Brain microvascular endothelial cell (primary cell): Measurements from ENCODE around the gene SUSD5.
"Not testable (repeated sequence)": the region's sequence is repeated elsewhere in the genome, so short reads cannot be mapped to it uniquely, and the experiment has no call there.

Source experiments
- DNase-seq: peaks from one replicate; pipeline ENCODE4 v3.0.0-alpha.2; 2020
- H3K27ac ChIP-seq: fragments of 250-450 bp; sonication (Bioruptor Pico); 2 replicates; pipeline ENCODE4 v1.5.1; 2020; ENCODE audit warnings: mild to moderate bottlenecking, moderate library complexity
- H3K27me3 ChIP-seq: fragments of 250-450 bp; sonication (Bioruptor Pico); replicated peaks from 2 replicates; pipeline ENCODE4 v1.5.1; 2020; ENCODE audit warnings: mild to moderate bottlenecking
- H3K36me3 ChIP-seq: fragments of 250-450 bp; sonication (Bioruptor Pico); replicated peaks from 2 replicates; pipeline ENCODE4 v1.5.1; 2020; ENCODE audit warnings: mild to moderate bottlenecking
- H3K4me3 ChIP-seq: 2 replicates; pipeline ENCODE4 v1.5.1; 2011; ENCODE audit warnings: low read depth, mild to moderate bottlenecking, control low read depth, low read length, moderate library complexity
- in situ Hi-C: cut with HindIII; loops from 2 replicates; pipeline ENCODE4 v1.10.0; 2017; ENCODE audit warnings: low sequenced_read_pairs, low pct_ligation_motif_present
- TF ChIP-seq, protein P1 (sequence below): IDR thresholded peaks from 2 replicates; pipeline ENCODE4 v1.5.1; 2011; ENCODE audit warnings: low read depth, mild to moderate bottlenecking, moderate library complexity, low read length, control low read depth, inconsistent platforms; ENCODE audit errors: missing control alignments

SUSD5 gene

DNA sequence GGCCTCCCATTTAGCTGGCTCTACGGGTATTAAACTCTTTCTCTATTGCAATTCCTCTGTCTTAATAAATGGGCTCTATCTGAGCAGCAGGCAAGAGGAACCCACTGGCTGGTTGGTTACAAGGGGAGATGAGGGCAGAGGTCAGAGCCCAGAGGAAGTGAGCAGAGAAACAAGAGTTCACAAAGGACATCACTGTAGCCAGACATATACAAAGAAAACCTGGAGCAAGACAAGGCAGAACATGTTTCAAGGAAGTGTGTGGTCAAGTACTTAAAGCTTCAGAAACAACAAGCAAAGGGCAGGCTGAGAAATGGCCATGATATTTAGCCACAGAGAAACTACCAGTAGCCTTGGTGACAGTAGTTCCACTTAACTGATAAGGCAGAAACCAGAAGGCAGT is 24.3 kb downstream of the SUSD5 start:
- H3K27ac ChIP-seq: no peak overlapping the region
- no peak overlapping the region for H3K4me3 ChIP-seq
- DNase-seq: no peak
- no peaks in the 10 kb centered on the region for H3K36me3 ChIP-seq
- H3K27me3 ChIP-seq: no peaks in the 10 kb centered on the region
- in situ Hi-C loops: no loop called here
- TF ChIP-seq, protein P1, sequence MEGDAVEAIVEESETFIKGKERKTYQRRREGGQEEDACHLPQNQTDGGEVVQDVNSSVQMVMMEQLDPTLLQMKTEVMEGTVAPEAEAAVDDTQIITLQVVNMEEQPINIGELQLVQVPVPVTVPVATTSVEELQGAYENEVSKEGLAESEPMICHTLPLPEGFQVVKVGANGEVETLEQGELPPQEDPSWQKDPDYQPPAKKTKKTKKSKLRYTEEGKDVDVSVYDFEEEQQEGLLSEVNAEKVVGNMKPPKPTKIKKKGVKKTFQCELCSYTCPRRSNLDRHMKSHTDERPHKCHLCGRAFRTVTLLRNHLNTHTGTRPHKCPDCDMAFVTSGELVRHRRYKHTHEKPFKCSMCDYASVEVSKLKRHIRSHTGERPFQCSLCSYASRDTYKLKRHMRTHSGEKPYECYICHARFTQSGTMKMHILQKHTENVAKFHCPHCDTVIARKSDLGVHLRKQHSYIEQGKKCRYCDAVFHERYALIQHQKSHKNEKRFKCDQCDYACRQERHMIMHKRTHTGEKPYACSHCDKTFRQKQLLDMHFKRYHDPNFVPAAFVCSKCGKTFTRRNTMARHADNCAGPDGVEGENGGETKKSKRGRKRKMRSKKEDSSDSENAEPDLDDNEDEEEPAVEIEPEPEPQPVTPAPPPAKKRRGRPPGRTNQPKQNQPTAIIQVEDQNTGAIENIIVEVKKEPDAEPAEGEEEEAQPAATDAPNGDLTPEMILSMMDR: no peak

DNA sequence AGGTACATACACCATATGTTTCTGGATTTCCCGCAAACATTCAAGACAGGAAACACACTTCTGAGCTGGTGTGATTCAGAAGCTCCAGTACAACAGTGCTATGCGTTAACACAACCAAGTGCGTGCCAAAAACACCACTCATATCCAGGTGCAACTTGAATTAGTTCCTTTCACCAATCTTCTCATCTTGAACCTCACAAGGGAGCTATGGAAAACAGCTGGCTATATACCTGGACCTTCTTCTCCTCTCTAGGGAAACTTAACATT is 31.3 kb downstream of the SUSD5 start:
- no peak for DNase-seq

DNA sequence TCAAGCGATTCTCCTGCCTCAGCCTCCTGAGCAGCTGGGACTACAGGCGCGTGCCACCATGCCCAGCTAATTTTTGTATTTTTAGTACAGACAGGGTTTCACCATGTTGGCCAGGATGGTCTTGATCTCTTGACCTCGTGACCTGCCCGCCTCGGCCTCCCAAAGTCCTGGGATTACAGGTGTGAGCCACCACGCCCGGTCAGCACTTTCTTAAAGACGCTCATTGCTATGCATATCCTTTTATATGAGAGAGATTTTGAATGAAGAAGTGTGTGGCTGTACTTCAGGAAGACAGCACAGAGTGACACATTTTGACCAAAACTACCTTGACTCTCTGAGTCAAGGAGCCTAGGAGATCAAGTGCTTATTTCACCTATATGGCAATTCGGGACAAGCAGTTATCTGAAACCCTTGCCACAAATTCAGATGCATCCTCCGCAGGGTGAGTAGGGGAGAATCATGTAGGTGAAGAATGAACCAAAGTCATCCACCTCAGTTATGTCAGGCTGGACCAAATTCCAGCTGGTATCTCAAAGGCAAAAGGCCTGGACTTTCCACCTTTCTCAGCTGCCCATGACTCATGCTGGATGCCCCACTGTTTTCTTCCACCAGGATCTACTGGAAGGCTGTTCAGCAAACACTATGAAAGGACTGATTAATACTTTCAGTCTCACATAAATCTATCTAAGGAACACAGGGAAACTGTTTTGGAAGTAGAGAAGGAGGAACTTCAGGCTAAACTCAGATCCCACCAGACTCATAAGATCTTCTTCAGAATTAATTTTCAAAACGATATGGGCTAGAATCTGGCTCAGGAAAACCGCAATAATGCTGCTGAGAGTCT is 31.9 kb downstream of the SUSD5 start:
- H3K36me3 ChIP-seq: no peaks in the 10 kb centered on the region
- TF ChIP-seq, protein P1: no peak
- no peak overlapping the region for H3K27ac ChIP-seq
- no peak for DNase-seq
- no peak overlapping the region for H3K4me3 ChIP-seq
- no peaks in the 10 kb centered on the region for H3K27me3 ChIP-seq
- in situ Hi-C loops: no loop called here

More for the DNA sequence above, 31.3 kb downstream of the SUSD5 start:
- in situ Hi-C loops: no loop called here
- Histone ChIP-seq H3K27ac (no peak overlapping the region), H3K4me3 (no peak overlapping the region), H3K27me3 (no peaks in the 10 kb centered on the region), H3K36me3 (no peaks in the 10 kb centered on the region)
- TF ChIP-seq, protein P1: no peak

DNA sequence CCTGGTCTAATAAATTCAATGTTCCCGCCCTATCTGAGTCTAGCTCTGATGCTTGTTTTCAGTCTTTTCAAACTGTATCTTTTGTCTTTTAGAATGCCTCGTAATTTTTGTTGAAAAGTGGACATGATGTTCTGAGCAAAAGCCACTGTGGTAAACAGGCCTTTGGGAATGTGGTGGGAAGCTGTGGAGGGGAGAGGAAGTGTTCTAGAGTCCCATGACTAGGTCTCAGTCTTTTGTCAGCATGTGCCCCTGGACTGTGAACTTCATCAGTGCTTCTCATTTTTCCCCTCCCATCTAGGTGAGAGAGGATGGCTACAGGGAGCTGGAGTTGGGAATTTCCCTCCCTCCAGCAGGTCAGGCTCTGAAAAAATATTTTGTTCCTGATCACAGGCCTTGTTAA is 33.7 kb downstream of the SUSD5 start:
- DNase-seq: no peak
- Histone ChIP-seq H3K27ac (no peak overlapping the region), H3K4me3 (no peak overlapping the region), H3K27me3 (no peaks in the 10 kb centered on the region), H3K36me3 (no peaks in the 10 kb centered on the region)
- in situ Hi-C loops: no loop called here
- TF ChIP-seq, protein P1: no peak

DNA sequence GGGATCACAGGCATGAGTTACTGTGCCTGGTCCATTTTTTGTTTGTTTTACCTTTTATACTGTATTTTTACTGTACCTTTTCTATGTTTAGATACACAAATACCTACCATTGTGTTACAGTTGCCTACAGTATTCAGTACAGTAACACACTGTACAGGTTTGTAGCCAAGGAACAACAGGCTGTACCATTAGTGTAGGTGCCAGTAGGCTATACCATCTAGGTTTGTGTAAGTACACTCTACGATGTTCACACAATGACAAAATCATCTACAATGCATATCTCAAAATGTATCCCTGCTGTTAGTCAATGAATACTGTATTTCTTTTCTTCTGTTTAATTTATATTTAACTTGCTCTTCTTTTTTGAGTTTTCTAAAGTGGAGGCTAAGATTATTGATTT is 37.0 kb downstream of the SUSD5 start:
- H3K4me3 ChIP-seq, H3K36me3 ChIP-seq, in situ Hi-C loops, DNase-seq, H3K27ac ChIP-seq, H3K27me3 ChIP-seq: not testable (repeated sequence)

DNA sequence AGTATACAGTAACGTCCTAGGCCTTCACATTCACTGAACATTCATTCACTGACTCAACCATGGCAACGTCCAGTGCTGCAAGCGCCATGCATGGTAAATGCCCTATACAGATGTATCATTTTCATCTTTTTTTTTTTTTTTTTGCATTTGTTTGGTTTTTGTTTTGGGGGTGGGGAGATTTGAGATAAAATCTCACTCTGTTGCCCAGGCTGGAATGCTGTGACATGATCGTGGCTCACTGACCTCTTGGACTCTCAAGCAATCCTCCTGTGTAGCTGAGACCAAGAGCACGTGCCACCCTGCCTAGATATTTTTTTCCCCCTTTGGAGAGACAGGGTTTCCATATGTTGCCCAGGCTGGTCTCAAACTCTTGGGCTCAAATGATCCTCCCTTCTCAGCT is 37.4 kb downstream of the SUSD5 start:
- Histone ChIP-seq H3K4me3 (no peak overlapping the region), H3K27ac (no peak overlapping the region), H3K36me3 (no peaks in the 10 kb centered on the region), H3K27me3 (no peaks in the 10 kb centered on the region)
- in situ Hi-C loops: no loop called here
- TF ChIP-seq, protein P1: no peak
- no peak for DNase-seq
